A673 (cell line): ENCODE measurements around the gene SLC22A16. TPM values are rescaled to one million over a fixed set of nuclear protein-coding genes. Genes with fewer than 3 reads are reported as not detected.
"Not testable (repeated sequence)": the region's sequence is repeated elsewhere in the genome, so short reads cannot be mapped to it uniquely, and the experiment has no call there.

Source experiments
- BruUV-seq: library from RNA; stranded (reverse); fragments of 400-500 nt; replicated peaks from 2 replicates; lab custom pipeline; 2021; lab: Mats Ljungman, UMichigan
- CTCF ChIA-PET: fragments of 300-600 bp; sonication (Branson Sonifier 250); formaldehyde crosslinking; loops from one replicate; lab custom pipeline; 2022; ENCODE audit warnings: antibody characterized with exemption; lab: Charles Lee
- POLR2A ChIA-PET: fragments of 300-600 bp; sonication (Branson Sonifier 250); formaldehyde crosslinking; loops from one replicate; lab custom pipeline; 2022; ENCODE audit warnings: antibody characterized with exemption; ENCODE audit not compliant: low non-redundant PET; lab: Charles Lee
- DNase-seq: peaks from one replicate; pipeline ENCODE4 v3.0.0-alpha.2; 2015; ENCODE audit warnings: low spot score
- H3K27ac ChIP-seq: fragments of 200-600 bp; sonication (generic); 2 replicates; pipeline ENCODE4 v1.5.1; 2016; ENCODE audit warnings: mixed run types, low read depth, mild to moderate bottlenecking, mixed read lengths, antibody characterized with exemption, low read length; ENCODE audit not compliant: poor library complexity, severe bottlenecking
- H3K27me3 ChIP-seq: fragments of 200-600 bp; sonication (generic); replicated peaks from 2 replicates; pipeline ENCODE4 v1.6.1; 2017; ENCODE audit warnings: mixed run types, low read depth, mild to moderate bottlenecking, mixed read lengths, antibody characterized with exemption, low read length; ENCODE audit not compliant: insufficient read depth, poor library complexity
- H3K36me3 ChIP-seq: fragments of 200-600 bp; sonication (generic); 2 replicates; pipeline ENCODE4 v1.6.1; 2016; ENCODE audit warnings: mixed run types, mild to moderate bottlenecking, mixed read lengths, antibody characterized with exemption, low read length; ENCODE audit not compliant: insufficient read depth, poor library complexity, severe bottlenecking
- H3K4me1 ChIP-seq: fragments of 200-600 bp; sonication (generic); 2 replicates; pipeline ENCODE4 v1.6.1; 2017; ENCODE audit warnings: mixed run types, mild to moderate bottlenecking, mixed read lengths, antibody characterized with exemption, low read length; ENCODE audit not compliant: insufficient read depth, poor library complexity, severe bottlenecking
- H3K4me3 ChIP-seq: fragments of 200-600 bp; sonication (generic); 2 replicates; pipeline ENCODE4 v1.5.1; 2016; ENCODE audit warnings: low read depth, mixed run types, mild to moderate bottlenecking, mixed read lengths, low read length; ENCODE audit not compliant: poor library complexity, severe bottlenecking
- H3K9me3 ChIP-seq: fragments of 200-600 bp; sonication (generic); 2 replicates; pipeline ENCODE4 v1.6.1; 2016; ENCODE audit warnings: mixed run types, low read depth, mild to moderate bottlenecking, mixed read lengths, antibody characterized with exemption, low read length; ENCODE audit not compliant: poor library complexity, severe bottlenecking
- EZH2 ChIP-seq: fragments of 200-600 bp; sonication (generic); IDR thresholded peaks from 2 replicates; pipeline ENCODE4 v1.6.1; 2017; ENCODE audit warnings: borderline replicate concordance, low read depth, mild to moderate bottlenecking, mixed read lengths, antibody characterized with exemption, low read length; ENCODE audit not compliant: poor library complexity, severe bottlenecking
- intact Hi-C: fragments of 100-400 bp; cut with micrococcal nuclease; formaldehyde crosslinking; loops from one replicate; pipeline ENCODE4 v1.10.0; 2022; ENCODE audit not compliant: unreplicated experiment
- total RNA-seq: library from RNA; stranded (reverse); gene quantifications from 2 replicates; pipeline ENCODE4 v1.2.3, GENCODE V29; 2021
- TF ChIP-seq, protein P1 (sequence below): fragments of 300-800, 200-600 bp; sonication (generic); conservative IDR thresholded peaks from 2 replicates; pipeline ENCODE4 v1.5.1; 2017; ENCODE audit warnings: low read depth, mild to moderate bottlenecking, antibody characterized with exemption, low read length, moderate library complexity, mixed read lengths

Gene SLC22A16
- total RNA-seq, 1 experiment from 2014 or later, result 0.15 TPM

DNA sequence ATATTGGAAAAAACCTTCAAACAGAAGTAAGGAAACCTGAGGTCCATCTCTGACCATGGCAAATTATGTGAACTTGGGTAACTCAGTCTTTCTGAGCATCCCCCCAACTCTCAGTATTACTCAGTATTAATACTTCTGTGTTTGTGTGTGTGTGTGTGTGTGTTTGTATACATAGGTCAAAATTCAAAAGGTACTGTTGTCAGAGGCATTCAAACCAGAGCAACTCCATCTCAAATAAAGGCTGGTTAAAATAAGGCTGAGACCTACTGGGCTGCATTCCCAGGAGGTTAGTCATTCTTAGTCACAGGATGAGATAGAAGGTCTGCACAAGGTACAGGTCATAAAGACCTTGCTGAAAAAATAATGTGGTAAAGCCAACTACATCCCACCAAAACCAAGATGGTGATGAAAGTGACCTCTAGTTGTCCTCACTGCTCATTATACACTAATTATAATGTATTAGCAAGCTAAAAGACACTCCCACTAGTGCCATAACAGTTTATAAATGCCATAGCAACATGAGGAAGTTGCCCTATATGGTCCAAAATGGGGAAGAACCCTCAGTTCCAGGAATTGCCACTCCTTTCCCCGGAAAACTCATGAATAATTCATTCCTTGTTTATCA, 33.3 kb upstream of the SLC22A16 start:
- no peak for TF ChIP-seq EZH2
- TF ChIP-seq, protein P1, sequence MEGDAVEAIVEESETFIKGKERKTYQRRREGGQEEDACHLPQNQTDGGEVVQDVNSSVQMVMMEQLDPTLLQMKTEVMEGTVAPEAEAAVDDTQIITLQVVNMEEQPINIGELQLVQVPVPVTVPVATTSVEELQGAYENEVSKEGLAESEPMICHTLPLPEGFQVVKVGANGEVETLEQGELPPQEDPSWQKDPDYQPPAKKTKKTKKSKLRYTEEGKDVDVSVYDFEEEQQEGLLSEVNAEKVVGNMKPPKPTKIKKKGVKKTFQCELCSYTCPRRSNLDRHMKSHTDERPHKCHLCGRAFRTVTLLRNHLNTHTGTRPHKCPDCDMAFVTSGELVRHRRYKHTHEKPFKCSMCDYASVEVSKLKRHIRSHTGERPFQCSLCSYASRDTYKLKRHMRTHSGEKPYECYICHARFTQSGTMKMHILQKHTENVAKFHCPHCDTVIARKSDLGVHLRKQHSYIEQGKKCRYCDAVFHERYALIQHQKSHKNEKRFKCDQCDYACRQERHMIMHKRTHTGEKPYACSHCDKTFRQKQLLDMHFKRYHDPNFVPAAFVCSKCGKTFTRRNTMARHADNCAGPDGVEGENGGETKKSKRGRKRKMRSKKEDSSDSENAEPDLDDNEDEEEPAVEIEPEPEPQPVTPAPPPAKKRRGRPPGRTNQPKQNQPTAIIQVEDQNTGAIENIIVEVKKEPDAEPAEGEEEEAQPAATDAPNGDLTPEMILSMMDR, result no peak
- Histone ChIP-seq H3K36me3 (no peaks in the 10 kb centered on the region), H3K9me3 (no peaks in the 10 kb centered on the region), H3K27ac (no peak overlapping the region), H3K27me3 (no peaks in the 10 kb centered on the region), H3K4me1 (peaks cover 6% of the 10 kb centered on the region), H3K4me3 (no peak overlapping the region)
- CTCF ChIA-PET, result no interaction called here
- intact Hi-C loops, result no loop called here
- DNase-seq, result no peak
- POLR2A ChIA-PET, result no interaction called here
- no TSS peak for BruUV-seq

DNA sequence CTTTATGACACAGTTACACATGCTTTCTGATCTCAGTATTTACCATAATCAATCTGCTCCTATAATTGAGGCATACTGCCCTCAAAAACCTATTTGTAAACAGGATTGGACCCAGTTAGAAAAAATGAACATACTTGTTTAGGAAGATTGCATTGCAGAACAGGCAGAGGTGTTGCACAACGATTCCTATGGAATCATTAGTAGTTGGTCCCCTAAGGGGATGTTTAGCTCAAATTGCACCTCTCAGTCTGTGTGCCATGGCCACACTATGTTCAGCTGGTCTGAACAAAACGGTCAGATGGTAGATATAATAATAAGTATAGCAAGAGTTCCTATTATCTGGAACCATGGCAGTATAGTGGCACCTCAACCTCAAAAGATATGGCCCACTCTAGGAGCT, 28.5 kb upstream of the SLC22A16 start:
- H3K36me3 ChIP-seq, BruUV-seq, intact Hi-C loops, H3K4me3 ChIP-seq, CTCF ChIA-PET, H3K27me3 ChIP-seq, H3K4me1 ChIP-seq, DNase-seq, H3K9me3 ChIP-seq, H3K27ac ChIP-seq: not testable (repeated sequence)
- POLR2A ChIA-PET, result interaction anchor here (0.6 kb wide), 1 partner anchor 28 kb away, joined by 3 read pairs; the partner anchor contains the start of gene SLC22A16

DNA sequence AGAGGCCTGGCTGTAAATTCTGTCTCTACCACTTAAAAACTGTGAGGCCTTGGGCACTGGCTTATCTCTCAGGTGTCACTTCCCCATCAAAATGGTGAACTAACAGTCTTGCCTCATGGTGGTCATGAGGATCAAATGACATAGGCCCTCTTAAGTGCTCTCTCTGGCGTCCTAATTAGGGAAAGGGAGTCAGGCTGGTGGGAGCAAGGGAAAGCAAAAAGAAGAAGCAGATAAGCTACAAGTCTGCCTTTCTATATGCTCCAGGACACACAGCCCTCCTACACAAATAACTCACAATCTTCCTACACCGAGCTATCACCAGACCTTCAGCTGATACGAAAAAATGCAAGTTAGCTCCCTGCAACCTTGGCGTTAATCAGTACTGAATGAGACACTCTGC, 19.5 kb upstream of the SLC22A16 start:
- DNase-seq, result no peak
- ChIA-PET POLR2A (no interaction called here), CTCF (no interaction called here)
- Histone ChIP-seq H3K4me3 (no peak overlapping the region), H3K27me3 (no peaks in the 10 kb centered on the region), H3K9me3 (no peaks in the 10 kb centered on the region), H3K36me3 (no peaks in the 10 kb centered on the region), H3K27ac (no peak overlapping the region), H3K4me1 (peaks cover 14% of the 10 kb centered on the region)
- intact Hi-C loops, result no loop called here
- BruUV-seq, result no TSS peak
- TF ChIP-seq EZH2, result no peak
- TF ChIP-seq, protein P1, result no peak

DNA sequence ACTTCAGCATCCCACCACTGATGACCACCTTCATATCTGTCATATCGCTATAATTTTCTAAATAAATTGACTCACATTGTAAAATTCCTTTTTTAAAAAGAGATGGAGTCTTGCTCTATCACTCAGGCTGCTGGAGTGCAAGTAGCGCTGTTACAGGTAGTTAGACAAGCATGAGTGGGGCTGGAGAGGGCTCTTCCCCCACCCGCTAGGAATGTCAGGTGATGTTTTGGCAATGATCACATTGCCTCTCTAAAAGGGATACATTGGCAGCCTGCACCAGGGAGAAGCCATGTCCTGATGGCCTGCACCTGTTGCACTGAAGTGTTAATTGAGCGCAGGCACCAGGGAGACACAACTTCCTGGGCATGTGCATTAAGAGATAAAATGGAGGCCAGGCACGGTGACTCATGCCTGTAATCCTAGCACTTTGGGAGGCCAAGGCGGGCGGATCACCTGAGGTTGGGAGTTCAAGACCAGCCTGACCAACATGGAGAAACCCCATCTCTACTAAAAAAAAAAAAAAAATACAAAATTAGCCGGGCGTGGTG, 16.9 kb upstream of the SLC22A16 start:
- Histone ChIP-seq H3K4me1 (peaks cover 13% of the 10 kb centered on the region), H3K27ac (no peak overlapping the region), H3K9me3 (no peaks in the 10 kb centered on the region), H3K4me3 (no peak overlapping the region), H3K36me3 (no peaks in the 10 kb centered on the region), H3K27me3 (no peaks in the 10 kb centered on the region)
- ChIA-PET POLR2A (no interaction called here), CTCF (no interaction called here)
- intact Hi-C loops, result no loop called here
- TF ChIP-seq EZH2, result no peak
- TF ChIP-seq, protein P1, result no peak
- no peak for DNase-seq
- no TSS peak for BruUV-seq
